HEK293 (cell line): ENCODE results near the gene GUK1.

Experiments used
- CTCF ChIA-PET: fragments of 350-600 bp; formaldehyde crosslinking; extraction: SDS; loops from one replicate; lab custom pipeline; 2021; ENCODE audit warnings: antibody characterized with exemption; lab: Yijun Ruan, JAX
- POLR2A ChIA-PET: fragments of 300-600 bp; formaldehyde crosslinking; extraction: SDS; loops from one replicate; lab custom pipeline; 2020; ENCODE audit warnings: antibody characterized with exemption, inconsistent platforms; lab: Yijun Ruan, JAX
- H3K27ac ChIP-seq: fragments of 200-500 bp; sonication (Bioruptor generic); 2 replicates; pipeline ENCODE4 v1.5.1; 2014; ENCODE audit warnings: low read depth, low read length, control low read depth, inconsistent platforms; ENCODE audit errors: extremely low read depth
- H3K36me3 ChIP-seq, 2 experiments: fragments of 200-500 bp in 1 of 2; sonication (Bioruptor generic) in 1 of 2; 1 replicate in 1 of 2; 2 replicates in 1 of 2; pipeline ENCODE4 v1.5.1; 2014 to 2017; ENCODE audit warnings: inconsistent platforms in 2 of 2, low read length in 2 of 2; ENCODE audit not compliant: control insufficient read depth in 2 of 2, insufficient read depth in 1 of 2
- H3K4me1 ChIP-seq: fragments of 200-500 bp; sonication (Bioruptor generic); 2 replicates; pipeline ENCODE4 v1.5.1; 2014; ENCODE audit warnings: mild to moderate bottlenecking, low read length, inconsistent platforms; ENCODE audit not compliant: control insufficient read depth, insufficient read depth
- H3K4me3 ChIP-seq: 2 replicates; pipeline ENCODE4 v1.5.1; 2011; ENCODE audit warnings: low read depth, mild to moderate bottlenecking, control low read depth, low read length, moderate library complexity
- H3K9me3 ChIP-seq: fragments of 200-500 bp; sonication (Bioruptor generic); 2 replicates; pipeline ENCODE4 v1.5.1; 2014; ENCODE audit warnings: low read depth, low read length, inconsistent platforms; ENCODE audit not compliant: control insufficient read depth, insufficient read depth
- AEBP2 ChIP-seq: fragments of 450-650 bp; formaldehyde crosslinking; IDR thresholded peaks from 2 replicates; pipeline ENCODE4 v1.5.1; 2016; ENCODE audit warnings: missing biosample characterization, missing genetic modification characterization, borderline replicate concordance
- GLI2 ChIP-seq: fragments of 450-650 bp; formaldehyde crosslinking; IDR thresholded peaks from 2 replicates; pipeline ENCODE4; 2017; ENCODE audit warnings: missing biosample characterization, missing genetic modification characterization, low read depth, borderline replicate concordance
- KLF1 ChIP-seq: fragments of 450-650 bp; formaldehyde crosslinking; IDR thresholded peaks from 2 replicates; pipeline ENCODE4 v1.5.1; 2016; ENCODE audit warnings: missing biosample characterization, missing genetic modification characterization
- MEIS1 ChIP-seq: sonication (generic); formaldehyde crosslinking; IDR thresholded peaks from 2 replicates; pipeline ENCODE4 v1.8.1; 2022; ENCODE audit warnings: missing genetic modification reagents, mild to moderate bottlenecking, borderline replicate concordance
- OVOL3 ChIP-seq: fragments of 450-650 bp; formaldehyde crosslinking; IDR thresholded peaks from 2 replicates; pipeline ENCODE4 v1.5.1; 2016; ENCODE audit warnings: missing biosample characterization, missing genetic modification characterization
- PRDM6 ChIP-seq: fragments of 450-650 bp; formaldehyde crosslinking; IDR thresholded peaks from 2 replicates; pipeline ENCODE4 v1.5.1; 2017; ENCODE audit warnings: missing biosample characterization, missing genetic modification characterization
- REPIN1 ChIP-seq: fragments of 450-650 bp; formaldehyde crosslinking; IDR thresholded peaks from 2 replicates; pipeline ENCODE4 v1.5.1; 2017; ENCODE audit warnings: missing biosample characterization, missing genetic modification characterization, low read depth
- SP7 ChIP-seq: fragments of 450-650 bp; formaldehyde crosslinking; IDR thresholded peaks from 2 replicates; pipeline ENCODE4 v1.5.1; 2016; ENCODE audit warnings: missing biosample characterization, missing genetic modification characterization
- ZFP3 ChIP-seq: fragments of 450-650 bp; formaldehyde crosslinking; IDR thresholded peaks from 2 replicates; pipeline ENCODE4 v1.5.1; 2016; ENCODE audit warnings: low read depth, missing biosample characterization, missing genetic modification characterization
- ZNF114 ChIP-seq: fragments of 450-650 bp; formaldehyde crosslinking; IDR thresholded peaks from 2 replicates; pipeline ENCODE4 v1.5.0; 2017; ENCODE audit warnings: missing biosample characterization, missing genetic modification characterization
- ZNF155 ChIP-seq: fragments of 450-650 bp; formaldehyde crosslinking; IDR thresholded peaks from 2 replicates; pipeline ENCODE4 v1.5.1; 2016; ENCODE audit warnings: missing biosample characterization, missing genetic modification characterization
- ZNF174 ChIP-seq: fragments of 450-650 bp; formaldehyde crosslinking; IDR thresholded peaks from 2 replicates; pipeline ENCODE4 v1.5.0; 2017; ENCODE audit warnings: missing biosample characterization, mild to moderate bottlenecking, missing genetic modification characterization
- ZNF19 ChIP-seq: fragments of 450-650 bp; formaldehyde crosslinking; IDR thresholded peaks from 2 replicates; pipeline ENCODE4; 2016; ENCODE audit warnings: missing biosample characterization, missing genetic modification characterization, low read depth
- ZNF223 ChIP-seq: fragments of 450-650 bp; formaldehyde crosslinking; IDR thresholded peaks from 2 replicates; pipeline ENCODE4 v1.5.1; 2016; ENCODE audit warnings: missing biosample characterization, missing genetic modification characterization
- ZNF274 ChIP-seq, 2 experiments: fragments of 200-500 bp in 1 of 2; fragments of 450-650 bp in 1 of 2; sonication (Bioruptor generic) in 1 of 2; formaldehyde crosslinking in 1 of 2; IDR thresholded peaks; 2 replicates each; pipeline versions ENCODE4 v1.5.1 to v1.6.1; 2014 to 2016; ENCODE audit warnings: borderline replicate concordance in 1 of 2, inconsistent platforms in 1 of 2, low read length in 1 of 2, missing biosample characterization in 1 of 2, missing genetic modification characterization in 1 of 2
- ZNF280C ChIP-seq: fragments of 450-650 bp; formaldehyde crosslinking; IDR thresholded peaks from 2 replicates; pipeline ENCODE4 v1.5.1; 2016; ENCODE audit warnings: missing biosample characterization, missing genetic modification characterization
- ZNF302 ChIP-seq: fragments of 450-650 bp; formaldehyde crosslinking; IDR thresholded peaks from 2 replicates; pipeline ENCODE4 v1.5.1; 2016; ENCODE audit warnings: missing biosample characterization, missing genetic modification characterization, low read depth
- ZNF335 ChIP-seq: fragments of 450-650 bp; formaldehyde crosslinking; conservative IDR thresholded peaks from 2 replicates; pipeline ENCODE4 v1.5.1; 2016; ENCODE audit warnings: missing biosample characterization, missing genetic modification characterization
- ZNF341 ChIP-seq: fragments of 450-650 bp; formaldehyde crosslinking; IDR thresholded peaks from 2 replicates; pipeline ENCODE4; 2016; ENCODE audit warnings: low read depth, missing biosample characterization, missing genetic modification characterization
- ZNF350 ChIP-seq: fragments of 450-650 bp; formaldehyde crosslinking; IDR thresholded peaks from 2 replicates; pipeline ENCODE4 v1.5.0; 2017; ENCODE audit warnings: missing biosample characterization, mild to moderate bottlenecking, missing genetic modification characterization
- ZNF366 ChIP-seq: fragments of 450-650 bp; formaldehyde crosslinking; conservative IDR thresholded peaks from 2 replicates; pipeline ENCODE4 v1.5.1; 2016; ENCODE audit warnings: missing biosample characterization, missing genetic modification characterization
- ZNF433 ChIP-seq: fragments of 450-650 bp; formaldehyde crosslinking; IDR thresholded peaks from 2 replicates; pipeline ENCODE4 v1.5.1; 2016; ENCODE audit warnings: missing biosample characterization, missing genetic modification characterization, low read depth
- ZNF544 ChIP-seq: fragments of 450-650 bp; formaldehyde crosslinking; IDR thresholded peaks from 2 replicates; pipeline ENCODE4 v1.5.0; 2017; ENCODE audit warnings: missing biosample characterization, missing genetic modification characterization
- ZNF548 ChIP-seq: fragments of 450-650 bp; formaldehyde crosslinking; IDR thresholded peaks from 2 replicates; pipeline ENCODE4 v1.5.1; 2016; ENCODE audit warnings: missing biosample characterization, missing genetic modification characterization
- ZNF621 ChIP-seq: fragments of 450-650 bp; formaldehyde crosslinking; IDR thresholded peaks from 2 replicates; pipeline ENCODE4 v1.5.1; 2017; ENCODE audit warnings: missing biosample characterization, missing genetic modification characterization
- ZNF629 ChIP-seq: fragments of 450-650 bp; formaldehyde crosslinking; IDR thresholded peaks from 2 replicates; pipeline ENCODE4 v1.5.1; 2017; ENCODE audit warnings: missing biosample characterization, missing genetic modification characterization
- ZNF670 ChIP-seq: fragments of 450-650 bp; formaldehyde crosslinking; IDR thresholded peaks from 2 replicates; pipeline ENCODE4 v1.5.1; 2016; ENCODE audit warnings: missing biosample characterization, missing genetic modification characterization, low read depth
- ZNF76 ChIP-seq: fragments of 450-650 bp; formaldehyde crosslinking; IDR thresholded peaks from 2 replicates; pipeline ENCODE4; 2016; ENCODE audit warnings: low read depth, missing biosample characterization, missing genetic modification characterization, borderline replicate concordance
- ZNF777 ChIP-seq: fragments of 450-650 bp; formaldehyde crosslinking; IDR thresholded peaks from 2 replicates; pipeline ENCODE4 v1.5.1; 2017; ENCODE audit warnings: missing biosample characterization, missing genetic modification characterization, borderline replicate concordance
- ZNF830 ChIP-seq: fragments of 450-650 bp; IDR thresholded peaks from 2 replicates; pipeline ENCODE4 v1.5.0; 2018; ENCODE audit warnings: missing biosample characterization, missing genetic modification characterization, low read depth, mild to moderate bottlenecking, moderate library complexity

Gene GUK1

GRCh38 chr1:228107636-228108035, 32.4 kb upstream of the GUK1 start:
- TF ChIP-seq ZNF548 (tag by site-specific recombination) (no peak), OVOL3 (tag by site-specific recombination) (no peak), ZNF155 (tag by site-specific recombination) (no peak), ZNF830 (tag by site-specific recombination) (no peak), ZNF544 (tag by site-specific recombination) (no peak), ZNF274 (IDR thresholded peaks at IDR 0.05; ENCODE audit: low read length) (no peak), ZNF274 (tag by site-specific recombination; IDR thresholded peaks at IDR 0.05; ENCODE audit: borderline replicate concordance) (no peak), ZNF621 (no peak), KLF1 (tag by site-specific recombination) (no peak), ZNF223 (tag by site-specific recombination) (no peak), GLI2 (tag by site-specific recombination) (no peak), REPIN1 (tag by site-specific recombination) (no peak)
- CTCF ChIA-PET: interaction anchor here (1.2 to 9.9 kb wide), 3 partner anchors 24 to 109 kb away, joined by 3 to 57 read pairs (median 4); no protein-coding TSS in a partner anchor
- Histone ChIP-seq H3K27ac (no peak overlapping the region), H3K4me3 (no peak overlapping the region), H3K36me3 (peaks cover 6 to 33% of the 10 kb centered on the region in 2 experiments), H3K9me3 (no peaks in the 10 kb centered on the region), H3K4me1 (0 out of 2 replicates have a peak, but pooled peaks cover 3% of the 10 kb centered on the region)
- POLR2A ChIA-PET: interaction anchor here (0.6 kb wide), 1 partner anchor 53 kb away, joined by 4 read pairs; no protein-coding TSS in a partner anchor

DNA sequence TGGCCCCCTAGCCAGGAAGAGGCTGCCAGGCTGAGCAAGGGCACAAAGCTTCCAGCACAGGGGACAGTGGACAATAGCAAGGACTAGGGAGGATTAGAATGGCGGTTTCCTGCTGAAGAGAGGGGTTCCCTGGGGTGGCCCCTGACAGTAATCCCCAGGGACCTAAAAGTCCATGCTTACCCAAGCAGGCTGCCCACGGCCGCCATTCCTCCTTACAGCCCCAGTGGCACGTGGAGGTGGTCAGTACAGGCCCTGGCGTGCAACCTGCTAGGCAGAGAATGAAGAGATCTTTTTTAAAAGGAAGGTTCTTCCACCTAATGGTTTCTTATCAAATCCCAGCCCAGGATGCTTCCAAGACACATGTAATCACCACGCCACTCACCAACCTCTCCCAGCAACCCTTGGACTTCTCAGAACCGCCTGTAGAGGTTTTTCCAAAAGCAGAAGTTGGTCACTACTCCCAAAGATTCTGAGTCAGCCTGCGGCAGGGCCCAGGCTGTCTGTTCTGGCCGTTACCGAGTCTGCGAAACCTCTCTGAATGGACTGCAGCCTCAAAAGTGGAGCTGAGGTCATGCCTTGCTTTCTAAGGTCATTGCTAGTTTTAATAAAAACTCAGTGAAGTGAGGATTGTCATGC, 31.9 kb upstream of the GUK1 start:
- 0 out of 2 replicates have a peak, but pooled peaks cover 3% of the 10 kb centered on the region for H3K4me1 ChIP-seq
- no peak overlapping the region for H3K27ac ChIP-seq
- POLR2A ChIA-PET: interaction anchor here (1.6 to 1.9 kb wide), 2 partner anchors 26 to 33 kb away, joined by 5 to 8 read pairs; partner anchors contain the start of gene ARF1
- TF ChIP-seq SP7 (tag by site-specific recombination) (no peak), ZNF350 (tag by site-specific recombination) (no peak), ZFP3 (tag by site-specific recombination) (no peak), MEIS1 (CRISPR knock-in tag) (no peak), ZNF280C (no peak), ZNF341 (tag by site-specific recombination) (no peak), ZNF433 (tag by site-specific recombination) (no peak), ZNF76 (no peak), ZNF302 (no peak), ZNF174 (no peak), ZNF366 (tag by site-specific recombination) (no peak), ZNF670 (tag by site-specific recombination) (no peak), AEBP2 (no peak), ZNF629 (tag by site-specific recombination) (no peak), ZNF335 (tag by site-specific recombination) (no peak), ZNF19 (tag by site-specific recombination) (no peak), PRDM6 (no peak), ZNF114 (no peak), ZNF777 (no peak)
- H3K36me3 ChIP-seq: peaks cover 6 to 33% of the 10 kb centered on the region in 2 experiments
- CTCF ChIA-PET: interaction anchor here (0.6 to 9.9 kb wide), 3 partner anchors 23 to 1340 kb away, joined by 3 to 57 read pairs (median 4); no protein-coding TSS in a partner anchor
- no peaks in the 10 kb centered on the region for H3K9me3 ChIP-seq
- H3K4me3 ChIP-seq: peak overlapping the region; percentile 90
